KOPT-K1 (cell line): ENCODE data around the gene GALNTL6.

Experiments
- H3K27ac ChIP-seq: fragments of 200-600 bp; sonication (generic); 2 replicates; pipeline ENCODE4 v1.5.1; 2016; ENCODE audit warnings: antibody characterized with exemption, mild to moderate bottlenecking, low read depth, low read length; ENCODE audit not compliant: poor library complexity, severe bottlenecking
- H3K36me3 ChIP-seq: fragments of 200-600 bp; sonication (generic); 2 replicates; pipeline ENCODE4 v1.5.1; 2017; ENCODE audit warnings: antibody characterized with exemption, mild to moderate bottlenecking, low read length, moderate library complexity; ENCODE audit not compliant: insufficient read depth
- H3K9me3 ChIP-seq: fragments of 200-600 bp; sonication (generic); 2 replicates; pipeline ENCODE4 v1.5.1; 2017; ENCODE audit warnings: antibody characterized with exemption, low read length, mild to moderate bottlenecking; ENCODE audit not compliant: insufficient read depth, poor library complexity, severe bottlenecking

The GALNTL6 gene

GRCh38 chr4:172486531-172486930 is 673.3 kb downstream of the GALNTL6 start:
- no peak overlapping the region for H3K27ac ChIP-seq
- no peaks in the 10 kb centered on the region for H3K36me3 ChIP-seq
- no peaks in the 10 kb centered on the region for H3K9me3 ChIP-seq

- H3K9me3 ChIP-seq: no peaks in the 10 kb centered on the region
- H3K36me3 ChIP-seq: no peaks in the 10 kb centered on the region
- H3K27ac ChIP-seq: no peak overlapping the region
Measured at GRCh38 chr4:172489861-172490260, 676.7 kb downstream of the GALNTL6 start.

- H3K36me3 ChIP-seq: no peaks in the 10 kb centered on the region
- no peaks in the 10 kb centered on the region for H3K9me3 ChIP-seq
- H3K27ac ChIP-seq: no peak overlapping the region
Measured at GRCh38 chr4:172495769-172496168, 682.6 kb downstream of the GALNTL6 start.

- Histone ChIP-seq H3K27ac (no peak overlapping the region), H3K36me3 (no peaks in the 10 kb centered on the region), H3K9me3 (no peaks in the 10 kb centered on the region)
Measured at GRCh38 chr4:172497321-172497720, 684.1 kb downstream of the GALNTL6 start.

- Histone ChIP-seq H3K36me3 (no peaks in the 10 kb centered on the region), H3K27ac (no peak overlapping the region), H3K9me3 (no peaks in the 10 kb centered on the region)
Measured at GRCh38 chr4:172514011-172514410, 700.8 kb downstream of the GALNTL6 start.

GRCh38 chr4:172514801-172515200 is 701.6 kb downstream of the GALNTL6 start:
- Histone ChIP-seq H3K9me3 (no peaks in the 10 kb centered on the region), H3K27ac (no peak overlapping the region), H3K36me3 (no peaks in the 10 kb centered on the region)

- no peaks in the 10 kb centered on the region for H3K9me3 ChIP-seq
- no peaks in the 10 kb centered on the region for H3K36me3 ChIP-seq
- no peak overlapping the region for H3K27ac ChIP-seq
Measured at GRCh38 chr4:172515266-172515879, 702.2 kb downstream of the GALNTL6 start.

- Histone ChIP-seq H3K36me3 (no peaks in the 10 kb centered on the region), H3K9me3 (no peaks in the 10 kb centered on the region), H3K27ac (no peak overlapping the region)
Measured at GRCh38 chr4:172517391-172517790, 704.2 kb downstream of the GALNTL6 start.

GRCh38 chr4:172521248-172521647 is 708.0 kb downstream of the GALNTL6 start:
- Histone ChIP-seq H3K27ac (no peak overlapping the region), H3K36me3 (no peaks in the 10 kb centered on the region), H3K9me3 (no peaks in the 10 kb centered on the region)

GRCh38 chr4:172521680-172522079 is 708.5 kb downstream of the GALNTL6 start:
- no peak overlapping the region for H3K27ac ChIP-seq
- H3K9me3 ChIP-seq: no peaks in the 10 kb centered on the region
- no peaks in the 10 kb centered on the region for H3K36me3 ChIP-seq

- no peaks in the 10 kb centered on the region for H3K9me3 ChIP-seq
- H3K36me3 ChIP-seq: no peaks in the 10 kb centered on the region
- H3K27ac ChIP-seq: no peak overlapping the region
Measured at GRCh38 chr4:172543249-172543648, 730.0 kb downstream of the GALNTL6 start.

GRCh38 chr4:172546782-172547181 is 733.6 kb downstream of the GALNTL6 start:
- no peaks in the 10 kb centered on the region for H3K9me3 ChIP-seq
- H3K27ac ChIP-seq: no peak overlapping the region
- no peaks in the 10 kb centered on the region for H3K36me3 ChIP-seq

- Histone ChIP-seq H3K9me3 (no peaks in the 10 kb centered on the region), H3K27ac (no peak overlapping the region)
Measured at GRCh38 chr4:172547724-172548123, 734.5 kb downstream of the GALNTL6 start.

GRCh38 chr4:172553216-172553615 is 740.0 kb downstream of the GALNTL6 start:
- no peaks in the 10 kb centered on the region for H3K9me3 ChIP-seq
- H3K27ac ChIP-seq: no peak overlapping the region
- H3K36me3 ChIP-seq: no peaks in the 10 kb centered on the region

More at GRCh38 chr4:172547724-172548123, 734.5 kb downstream of the GALNTL6 start:
- no peaks in the 10 kb centered on the region for H3K36me3 ChIP-seq

- no peaks in the 10 kb centered on the region for H3K36me3 ChIP-seq
- H3K27ac ChIP-seq: no peak overlapping the region
- H3K9me3 ChIP-seq: no peaks in the 10 kb centered on the region
Measured at GRCh38 chr4:172554588-172554987, 741.4 kb downstream of the GALNTL6 start.

- Histone ChIP-seq H3K36me3 (no peaks in the 10 kb centered on the region), H3K9me3 (no peaks in the 10 kb centered on the region), H3K27ac (no peak overlapping the region)
Measured at GRCh38 chr4:172555725-172556124, 742.5 kb downstream of the GALNTL6 start.
